ENCODE results near the gene R3HDM2.
A peak's percentile ranks its signal among the peaks of the same experiment; 100 is the strongest.
"Not testable (repeated sequence)": the region's sequence is repeated elsewhere in the genome, so short reads cannot be mapped to it uniquely, and the experiment has no call there.

Gene R3HDM2

GRCh38 chr12:57276935-57277563, 153.8 kb downstream of the R3HDM2 start:
- no peak for DNase-seq
- Histone ChIP-seq H3K9me3 (no peaks in the 10 kb centered on the region), H3K27ac (no peak overlapping the region), H3K27me3 (no peaks in the 10 kb centered on the region), H3K36me3 (peaks cover 41 to 91% (median 73%) of the 10 kb centered on the region in 3 donors), H3K4me1 (peaks cover 0 to 6% (median 0%) of the 10 kb centered on the region in 4 donors), H3K4me3 (no peak overlapping the region)
- intact Hi-C loops (cut with DNase I; ENCODE audit: low total_unique reads) = no loop called here
- TF ChIP-seq CTCF (IDR thresholded peaks at IDR 0.05) = peak in 1 of 2 experiments; percentile 9

GRCh38 chr12:57276233-57276632, 154.6 kb downstream of the R3HDM2 start:
- DNase-seq; intact Hi-C loops (cut with DNase I; ENCODE audit: low total_unique reads); H3K9me3 ChIP-seq; H3K4me3 ChIP-seq; H3K27me3 ChIP-seq; H3K4me1 ChIP-seq; H3K27ac ChIP-seq: not testable (repeated sequence)
- peaks cover 33 to 91% (median 75%) of the 10 kb centered on the region in 3 donors for H3K36me3 ChIP-seq

GRCh38 chr12:57273516-57273915, 157.3 kb downstream of the R3HDM2 start:
- Histone ChIP-seq H3K9me3 (no peaks in the 10 kb centered on the region), H3K27ac (no peak overlapping the region), H3K4me3 (no peak overlapping the region), H3K36me3 (peaks cover 24 to 90% (median 74%) of the 10 kb centered on the region in 3 donors), H3K4me1 (no peaks in the 10 kb centered on the region), H3K27me3 (no peaks in the 10 kb centered on the region)
- no peak for TF ChIP-seq CTCF (IDR thresholded peaks at IDR 0.05)
- DNase-seq = no peak
- intact Hi-C loops (cut with DNase I; ENCODE audit: low total_unique reads) = no loop called here

- Histone ChIP-seq H3K4me1 (no peaks in the 10 kb centered on the region), H3K4me3 (no peak overlapping the region), H3K9me3 (no peaks in the 10 kb centered on the region), H3K36me3 (peaks cover 31 to 90% (median 74%) of the 10 kb centered on the region in 3 donors), H3K27me3 (no peaks in the 10 kb centered on the region), H3K27ac (no peak overlapping the region)
- TF ChIP-seq CTCF (IDR thresholded peaks at IDR 0.05) = no peak
- no peak for DNase-seq
- intact Hi-C loops (cut with DNase I; ENCODE audit: low total_unique reads) = no loop called here
Observed at GRCh38 chr12:57272337-57273151, 158.3 kb downstream of the R3HDM2 start.

GRCh38 chr12:57270966-57271470, 159.8 kb downstream of the R3HDM2 start:
- no peaks in the 10 kb centered on the region for H3K9me3 ChIP-seq
- H3K27me3 ChIP-seq = no peaks in the 10 kb centered on the region
- intact Hi-C loops (cut with DNase I; ENCODE audit: low total_unique reads) = no loop called here
- TF ChIP-seq CTCF (IDR thresholded peaks at IDR 0.05) = no peak
- no peaks in the 10 kb centered on the region for H3K4me1 ChIP-seq
- no peak for DNase-seq
- H3K27ac ChIP-seq = no peak overlapping the region
- H3K36me3 ChIP-seq = peaks cover 40 to 90% (median 75%) of the 10 kb centered on the region in 3 donors
- H3K4me3 ChIP-seq = no peak overlapping the region

GRCh38 chr12:57268264-57268663, 162.6 kb downstream of the R3HDM2 start:
- Histone ChIP-seq H3K27me3 (no peaks in the 10 kb centered on the region), H3K4me3 (no peak overlapping the region), H3K4me1 (peaks cover 0 to 4% (median 0%) of the 10 kb centered on the region in 4 donors), H3K27ac (no peak overlapping the region), H3K36me3 (peaks cover 34 to 82% (median 67%) of the 10 kb centered on the region in 3 donors), H3K9me3 (no peaks in the 10 kb centered on the region)
- TF ChIP-seq CTCF (IDR thresholded peaks at IDR 0.05) = no peak
- intact Hi-C loops (cut with DNase I; ENCODE audit: low total_unique reads) = loop anchor here (5.0 kb wide), 1 partner anchor 184 kb away; no protein-coding TSS in a partner anchor
- no peak for DNase-seq

Data from tibial artery (tissue), 4 donors.